Activated CD8-positive, alpha-beta T cell treated with anti-CD3 and anti-CD28 coated beads, Interleukin-2, amount 10 ng/mL, durations not matched to agents 7 days and 5 days (primary cell): ENCODE results near the gene MCU. TPM values are rescaled to one million over a fixed set of nuclear protein-coding genes. Genes with fewer than 3 reads are reported as not detected.
"Not testable (repeated sequence)": the region's sequence is repeated elsewhere in the genome, so short reads cannot be mapped to it uniquely, and the experiment has no call there.

Experiments
- ATAC-seq: fragments of 150-1000 bp; cut with Tn5 transposase; one replicate; pipeline ENCODE4 v1.10.0; 2021; ENCODE audit warnings: moderate library complexity
- CTCF ChIA-PET: fragments of 350-600 bp; sonication (Branson Sonifier 250); formaldehyde crosslinking; loops from one replicate; lab custom pipeline; 2021; ENCODE audit warnings: antibody characterized with exemption; lab: Charles Lee
- POLR2A ChIA-PET: fragments of 350-600 bp; sonication (Branson Sonifier 250); formaldehyde crosslinking; loops from one replicate; lab custom pipeline; 2021; ENCODE audit warnings: antibody characterized with exemption; lab: Charles Lee
- DNase-seq: peaks from one replicate; pipeline ENCODE4 v3.0.0-alpha.2; 2020
- H3K27ac Mint-ChIP-seq: one replicate; pipeline ENCODE4 v1.8.0; 2021; ENCODE audit warnings: mild to moderate bottlenecking, mixed read lengths
- H3K27me3 Mint-ChIP-seq: one replicate; pipeline ENCODE4 v1.8.0; 2021; ENCODE audit warnings: low read depth, mixed read lengths
- H3K36me3 Mint-ChIP-seq: one replicate; pipeline ENCODE4 v1.8.0; 2021; ENCODE audit warnings: low read depth, mixed read lengths
- H3K4me1 Mint-ChIP-seq: one replicate; pipeline ENCODE4 v1.8.0; 2021; ENCODE audit warnings: low read depth, mixed read lengths
- H3K4me3 Mint-ChIP-seq: one replicate; pipeline ENCODE4 v1.8.0; 2021; ENCODE audit warnings: mild to moderate bottlenecking, mixed read lengths
- H3K9me3 Mint-ChIP-seq: one replicate; pipeline ENCODE4 v1.8.0; 2022; ENCODE audit warnings: mixed read lengths; ENCODE audit not compliant: insufficient read depth
- total RNA-seq, 2 experiments: library from RNA; stranded (reverse); gene quantifications; one replicate each; pipeline ENCODE4 v1.2.3, GENCODE V29; 2021

The MCU gene
- total RNA-seq, 2 experiments from 2014 or later, result 11.3 to 11.6 TPM

- ChIA-PET POLR2A (no interaction called here), CTCF (no interaction called here)
- H3K27ac Mint-ChIP-seq, result no peak overlapping the region
Measured at GRCh38 chr10:72661431-72661830, 30.5 kb upstream of the MCU start.

GRCh38 chr10:72663971-72664370, 28.0 kb upstream of the MCU start:
- Mint-ChIP-seq H3K4me3 (no peak overlapping the region), H3K4me1 (no peaks in the 10 kb centered on the region), H3K27ac (no peak overlapping the region), H3K9me3 (no peaks in the 10 kb centered on the region), H3K36me3 (no peaks in the 10 kb centered on the region), H3K27me3 (peaks cover 6% of the 10 kb centered on the region)
- POLR2A ChIA-PET, result no interaction called here
- CTCF ChIA-PET, result interaction anchor here (0.6 to 1.0 kb wide), 2 partner anchors 11 to 42 kb away, joined by 3 read pairs; no protein-coding TSS in a partner anchor
- ATAC-seq, result no peak
- no peak for DNase-seq

More at GRCh38 chr10:72661431-72661830, 30.5 kb upstream of the MCU start:
- Mint-ChIP-seq H3K4me1 (no peaks in the 10 kb centered on the region), H3K27me3 (peaks cover 2% of the 10 kb centered on the region), H3K9me3 (no peaks in the 10 kb centered on the region), H3K36me3 (no peaks in the 10 kb centered on the region), H3K4me3 (no peak overlapping the region)
- DNase-seq, result no peak
- no peak for ATAC-seq

GRCh38 chr10:72665925-72666324, 26.0 kb upstream of the MCU start:
- ChIA-PET CTCF (no interaction called here), POLR2A (no interaction called here)
- no peaks in the 10 kb centered on the region for H3K9me3 Mint-ChIP-seq
- no peaks in the 10 kb centered on the region for H3K36me3 Mint-ChIP-seq
- H3K27ac Mint-ChIP-seq, result no peak overlapping the region
- no peaks in the 10 kb centered on the region for H3K4me1 Mint-ChIP-seq
- no peak for DNase-seq
- H3K27me3 Mint-ChIP-seq, result peaks cover 5% of the 10 kb centered on the region
- no peak for ATAC-seq
- H3K4me3 Mint-ChIP-seq, result no peak overlapping the region

GRCh38 chr10:72667207-72667864, 24.6 kb upstream of the MCU start:
- ChIA-PET POLR2A (no interaction called here), CTCF (no interaction called here)
- DNase-seq, result no peak
- Mint-ChIP-seq H3K4me3 (no peak overlapping the region), H3K36me3 (no peaks in the 10 kb centered on the region), H3K9me3 (no peaks in the 10 kb centered on the region), H3K27me3 (peaks cover 5% of the 10 kb centered on the region), H3K27ac (no peak overlapping the region), H3K4me1 (no peaks in the 10 kb centered on the region)
- ATAC-seq, result no peak

GRCh38 chr10:72673280-72673679, 18.7 kb upstream of the MCU start:
- ATAC-seq, result no peak
- Mint-ChIP-seq H3K4me1 (no peaks in the 10 kb centered on the region), H3K4me3 (no peak overlapping the region), H3K36me3 (no peaks in the 10 kb centered on the region), H3K27ac (no peak overlapping the region), H3K9me3 (no peaks in the 10 kb centered on the region), H3K27me3 (peaks cover 7% of the 10 kb centered on the region)
- POLR2A ChIA-PET, result no interaction called here
- CTCF ChIA-PET, result no interaction called here
- DNase-seq, result no peak

GRCh38 chr10:72674174-72674573, 17.8 kb upstream of the MCU start:
- H3K27me3 Mint-ChIP-seq, H3K27ac Mint-ChIP-seq, H3K4me3 Mint-ChIP-seq, H3K9me3 Mint-ChIP-seq, POLR2A ChIA-PET, DNase-seq, ATAC-seq, CTCF ChIA-PET, H3K4me1 Mint-ChIP-seq, H3K36me3 Mint-ChIP-seq: not testable (repeated sequence)

GRCh38 chr10:72679838-72680241, 12.1 kb upstream of the MCU start:
- DNase-seq (no peak), ATAC-seq (no peak)
- ChIA-PET CTCF (no interaction called here), POLR2A (interaction anchor here (1.2 kb wide), 1 partner anchor 12 kb away, joined by 3 read pairs; the partner anchor contains the start of gene MCU)
- Mint-ChIP-seq H3K27ac (no peak overlapping the region), H3K27me3 (no peaks in the 10 kb centered on the region), H3K4me1 (no peaks in the 10 kb centered on the region), H3K4me3 (no peak overlapping the region), H3K9me3 (no peaks in the 10 kb centered on the region), H3K36me3 (no peaks in the 10 kb centered on the region)

GRCh38 chr10:72682638-72683037, 9.3 kb upstream of the MCU start:
- Mint-ChIP-seq H3K36me3 (no peaks in the 10 kb centered on the region), H3K9me3 (no peaks in the 10 kb centered on the region), H3K27ac (no peak overlapping the region), H3K27me3 (peaks cover 7% of the 10 kb centered on the region), H3K4me3 (no peak overlapping the region), H3K4me1 (no peaks in the 10 kb centered on the region)
- DNase-seq (no peak), ATAC-seq (no peak)
- POLR2A ChIA-PET, result no interaction called here
- CTCF ChIA-PET, result interaction anchor here (1.5 kb wide), 1 partner anchor 9 kb away, joined by 3 read pairs; the partner anchor contains the start of gene MCU

- DNase-seq (no peak), ATAC-seq (no peak)
- Mint-ChIP-seq H3K27ac (no peak overlapping the region), H3K4me1 (peaks cover 2% of the 10 kb centered on the region), H3K27me3 (peaks cover 14% of the 10 kb centered on the region), H3K4me3 (no peak overlapping the region), H3K36me3 (no peaks in the 10 kb centered on the region), H3K9me3 (no peaks in the 10 kb centered on the region)
- ChIA-PET CTCF (no interaction called here), POLR2A (no interaction called here)
Measured at GRCh38 chr10:72685264-72685921, 6.5 kb upstream of the MCU start.

GRCh38 chr10:72686430-72686829, 5.5 kb upstream of the MCU start:
- CTCF ChIA-PET, POLR2A ChIA-PET, H3K27ac Mint-ChIP-seq: not testable (repeated sequence)

GRCh38 chr10:72687035-72687434, 4.9 kb upstream of the MCU start:
- Mint-ChIP-seq H3K27ac (no peak overlapping the region), H3K4me1 (peaks cover 9% of the 10 kb centered on the region), H3K27me3 (peaks cover 15% of the 10 kb centered on the region), H3K36me3 (no peaks in the 10 kb centered on the region), H3K9me3 (no peaks in the 10 kb centered on the region), H3K4me3 (no peak overlapping the region)
- no peak for DNase-seq
- ChIA-PET CTCF (no interaction called here), POLR2A (no interaction called here)
- ATAC-seq, result no peak

More at GRCh38 chr10:72686430-72686829, 5.5 kb upstream of the MCU start:
- not testable (repeated sequence) for H3K9me3 Mint-ChIP-seq, H3K4me3 Mint-ChIP-seq, H3K4me1 Mint-ChIP-seq, DNase-seq, H3K36me3 Mint-ChIP-seq, ATAC-seq
- H3K27me3 Mint-ChIP-seq, result peaks cover 15% of the 10 kb centered on the region

- POLR2A ChIA-PET, result no interaction called here
Measured at GRCh38 chr10:72688208-72688651, 3.7 kb upstream of the MCU start.

More at GRCh38 chr10:72688208-72688651, 3.7 kb upstream of the MCU start:
- no peaks in the 10 kb centered on the region for H3K36me3 Mint-ChIP-seq
- H3K9me3 Mint-ChIP-seq, result no peaks in the 10 kb centered on the region
- H3K4me3 Mint-ChIP-seq, result no peak overlapping the region
- peaks cover 15% of the 10 kb centered on the region for H3K4me1 Mint-ChIP-seq
- no peak overlapping the region for H3K27ac Mint-ChIP-seq
- ATAC-seq (no peak), DNase-seq (no peak)
- CTCF ChIA-PET, result no interaction called here
- H3K27me3 Mint-ChIP-seq, result peaks cover 17% of the 10 kb centered on the region
